GM21576 (cell line): Measurements from ENCODE around the gene DPF3.

ENCODE experiments used
- ATAC-seq: cut with Tn5 transposase; IDR thresholded peaks from one replicate; pipeline ENCODE4 v1.9.1; 2021; ENCODE audit warnings: mild to moderate bottlenecking, moderate library complexity; ENCODE audit not compliant: unreplicated experiment

Gene DPF3

DNA sequence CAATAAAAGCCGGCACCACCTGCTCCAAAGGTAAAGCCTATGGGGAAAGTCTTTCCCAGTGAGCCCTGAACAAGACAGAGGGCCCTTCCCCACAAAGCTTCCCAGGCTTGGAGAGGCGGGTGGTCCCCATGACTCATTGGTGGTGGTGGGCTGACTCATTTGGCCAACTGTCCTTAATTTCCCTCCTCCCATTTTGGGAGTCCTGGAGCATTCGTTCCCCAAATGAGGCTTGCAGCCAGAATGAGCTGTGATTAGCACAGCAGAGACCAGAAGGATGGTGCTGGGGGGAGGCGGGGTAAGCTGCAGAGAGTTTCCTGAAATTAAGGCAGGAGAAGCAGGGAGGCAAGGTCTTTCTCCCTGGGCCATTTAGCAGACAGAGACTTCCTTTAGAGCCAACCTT lies 241.7 kb downstream of the DPF3 start:
- no peak for ATAC-seq

DNA sequence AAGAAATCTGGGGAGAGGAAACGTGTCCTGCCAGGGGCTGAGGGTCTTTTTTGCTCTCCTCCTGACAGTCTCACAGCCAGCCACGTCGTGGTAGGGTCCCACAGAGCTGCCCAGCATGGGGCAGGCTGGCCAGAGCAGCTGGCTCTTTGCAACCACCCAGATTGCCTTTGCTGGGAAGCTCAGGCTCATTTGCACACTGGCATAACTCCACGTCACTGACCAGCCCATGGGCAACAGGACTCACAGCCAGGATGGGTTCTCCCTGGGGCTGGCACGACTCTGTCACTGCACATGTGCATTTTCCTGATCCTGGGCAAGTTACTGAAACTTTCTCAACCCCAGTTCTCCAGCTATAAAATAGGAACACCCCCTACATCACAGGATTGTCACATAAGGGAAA lies 242.2 kb downstream of the DPF3 start:
- no peak for ATAC-seq

DNA sequence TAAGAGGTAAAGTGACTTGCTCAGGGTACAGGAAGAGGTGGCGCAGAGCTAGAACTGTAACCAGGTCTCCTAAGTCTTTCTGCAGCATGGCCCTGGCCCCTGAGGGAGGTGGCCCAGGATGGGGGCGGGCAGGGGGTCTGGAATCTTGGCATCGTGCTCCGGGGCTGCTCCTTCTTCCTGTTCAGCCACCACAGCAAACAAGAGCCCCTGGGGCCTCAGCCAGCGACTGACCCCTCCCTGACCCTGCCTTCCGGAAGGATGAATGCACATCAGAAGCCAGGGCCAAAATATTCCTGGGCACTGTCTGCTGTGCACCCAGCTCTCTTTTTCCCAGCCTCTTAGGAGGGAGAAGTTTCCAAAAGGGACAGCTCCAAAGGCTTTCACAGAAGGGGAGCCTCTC lies 242.8 kb downstream of the DPF3 start:
- ATAC-seq: no peak

DNA sequence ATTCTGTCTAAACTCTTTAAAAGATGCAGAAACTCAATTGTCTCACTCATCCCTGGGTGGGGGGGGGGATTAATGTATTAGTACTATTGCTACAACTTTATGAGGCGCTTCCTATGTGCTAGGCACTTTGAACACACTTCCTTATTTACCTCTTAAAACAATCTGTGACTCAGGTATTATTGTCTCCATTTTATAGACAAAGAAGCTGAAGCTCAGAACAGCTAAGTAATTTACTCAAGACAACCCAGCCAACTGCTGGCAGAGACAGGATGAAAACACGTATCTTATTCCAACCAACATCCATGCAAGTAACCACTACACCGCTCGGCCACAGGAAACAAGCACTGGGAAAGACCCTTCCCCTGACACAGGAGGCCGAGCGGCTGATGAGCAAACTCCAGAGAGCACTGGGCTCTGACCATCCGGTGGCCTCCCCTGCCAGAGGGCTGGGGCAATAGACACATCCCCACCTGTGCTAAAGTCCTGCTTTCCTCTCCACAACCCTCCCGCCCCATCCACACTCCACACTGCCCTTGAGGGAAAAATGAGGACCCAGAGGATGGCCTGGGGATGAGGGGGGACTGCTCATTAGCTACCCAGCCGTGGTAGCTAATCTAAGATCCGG lies 244.2 kb downstream of the DPF3 start:
- ATAC-seq: no peak

- no peak for ATAC-seq
Observed at GRCh38 chr14:72647782-72648181, 246.1 kb downstream of the DPF3 start.

- no peak for ATAC-seq
Observed at GRCh38 chr14:72646861-72647528, 246.9 kb downstream of the DPF3 start.

DNA sequence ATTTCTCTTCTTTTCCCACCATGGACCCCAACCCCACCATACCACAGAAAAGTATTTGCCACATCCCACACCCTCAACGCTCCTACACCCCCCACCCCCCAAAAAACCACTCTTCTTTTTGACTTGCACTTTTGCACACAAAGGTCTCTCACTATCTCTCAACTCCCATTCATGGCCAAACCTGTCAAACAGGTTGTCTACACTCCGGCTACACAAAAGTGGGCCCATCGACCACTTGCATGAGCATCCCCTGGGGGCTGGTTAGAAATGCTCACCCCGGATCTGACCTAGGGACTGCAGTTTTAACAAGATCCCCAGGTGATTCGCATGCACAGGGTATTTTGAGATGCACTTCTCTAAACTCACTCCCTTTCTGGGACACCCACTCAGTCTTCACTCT lies 248.2 kb downstream of the DPF3 start:
- no peak for ATAC-seq

DNA sequence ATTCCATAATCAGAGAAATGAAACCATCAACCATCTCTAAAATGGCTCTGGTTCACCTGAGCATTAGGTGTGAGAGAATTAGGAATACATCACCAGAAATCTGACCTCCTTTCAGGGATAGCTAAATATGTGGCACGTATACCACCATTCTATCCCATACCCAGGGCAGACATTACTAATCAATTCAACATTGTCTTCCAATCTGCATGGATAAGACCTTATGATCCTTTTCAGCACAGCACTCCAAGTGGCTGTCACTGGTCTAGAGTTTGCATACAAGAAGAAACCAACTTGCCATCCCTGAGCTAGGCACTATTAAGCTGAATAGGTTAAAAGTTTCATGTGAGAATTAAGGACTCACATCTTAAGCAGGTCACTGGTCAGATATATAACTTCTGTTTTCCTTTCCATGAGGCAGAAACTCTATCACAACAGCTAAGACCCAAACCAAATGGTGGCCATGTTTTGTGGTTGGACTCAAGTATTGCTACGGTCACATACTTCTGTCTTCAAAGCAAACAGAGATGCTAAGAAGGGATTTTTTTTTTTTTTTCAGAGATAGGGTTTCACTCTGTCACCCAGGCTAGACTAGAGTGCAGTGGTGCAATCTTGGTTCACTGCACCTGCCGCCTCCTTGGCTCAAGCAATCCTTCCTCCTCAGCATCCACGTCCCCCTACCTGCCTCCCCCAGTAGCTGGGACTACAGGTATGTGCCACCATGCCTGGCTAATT lies 249.0 kb downstream of the DPF3 start:
- ATAC-seq: no peak

GRCh38 chr14:72644038-72644437 lies 249.9 kb downstream of the DPF3 start:
- no peak for ATAC-seq

- ATAC-seq: no peak
Observed at GRCh38 chr14:72643317-72643801, 250.5 kb downstream of the DPF3 start.

- ATAC-seq: no peak
Observed at GRCh38 chr14:72640911-72641485, 252.9 kb downstream of the DPF3 start.

DNA sequence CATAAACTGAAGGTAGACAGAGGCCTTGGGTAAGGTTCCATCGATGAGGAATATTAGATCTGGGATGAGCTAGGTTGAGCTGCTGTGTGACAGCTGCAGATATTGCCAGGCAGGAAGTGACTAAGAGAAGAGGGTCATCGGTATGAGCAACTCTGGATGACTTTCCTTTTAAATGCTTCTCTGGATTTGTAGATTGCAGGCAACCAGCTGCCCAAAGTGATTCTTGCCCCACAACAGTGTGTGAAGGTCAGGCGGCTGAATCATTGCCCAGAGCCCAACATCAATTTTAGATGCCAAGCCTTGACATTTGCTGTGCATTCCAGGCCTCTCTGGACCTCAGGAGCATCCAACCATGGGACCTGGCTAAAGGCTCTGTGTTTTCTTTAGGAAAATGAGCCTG lies 255.9 kb downstream of the DPF3 start:
- no peak for ATAC-seq

DNA sequence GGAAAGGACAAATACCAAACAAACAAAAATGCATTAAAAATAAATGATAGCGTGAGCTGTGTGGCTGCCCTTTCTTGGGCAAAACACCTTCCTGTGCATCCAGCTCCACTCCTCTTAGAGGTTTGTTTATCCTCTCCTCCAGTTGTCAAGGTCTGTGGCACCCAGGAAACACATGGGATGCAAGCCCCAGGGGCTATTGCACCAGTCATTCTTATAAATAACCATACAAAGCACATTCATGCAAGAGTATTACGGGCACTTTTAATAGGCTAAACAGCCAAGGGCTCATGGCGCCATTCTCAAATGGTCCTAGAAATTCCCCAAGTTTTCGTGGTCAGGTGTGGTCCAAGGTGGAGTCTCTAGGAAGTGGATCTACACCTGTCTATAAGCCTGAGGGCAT lies 257.0 kb downstream of the DPF3 start:
- ATAC-seq: no peak

DNA sequence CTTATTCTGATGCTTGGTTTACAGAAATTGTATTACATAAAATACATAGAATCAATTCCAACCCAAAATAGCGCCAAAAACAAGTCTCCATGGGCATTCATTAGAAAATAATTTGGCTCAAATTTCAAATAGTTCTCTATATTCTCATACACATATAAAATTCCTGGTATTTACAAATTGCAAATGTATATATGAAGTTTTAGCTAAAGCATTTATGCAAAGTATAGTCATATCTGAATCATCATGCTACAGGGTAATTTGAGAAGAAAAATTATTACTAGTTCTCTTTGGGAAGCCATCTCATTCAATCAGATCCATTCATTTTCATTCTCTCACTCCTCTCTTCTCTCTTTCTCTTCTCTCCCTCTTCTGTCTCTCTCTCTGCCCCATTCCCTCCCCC lies 257.8 kb downstream of the DPF3 start:
- no peak for ATAC-seq

DNA sequence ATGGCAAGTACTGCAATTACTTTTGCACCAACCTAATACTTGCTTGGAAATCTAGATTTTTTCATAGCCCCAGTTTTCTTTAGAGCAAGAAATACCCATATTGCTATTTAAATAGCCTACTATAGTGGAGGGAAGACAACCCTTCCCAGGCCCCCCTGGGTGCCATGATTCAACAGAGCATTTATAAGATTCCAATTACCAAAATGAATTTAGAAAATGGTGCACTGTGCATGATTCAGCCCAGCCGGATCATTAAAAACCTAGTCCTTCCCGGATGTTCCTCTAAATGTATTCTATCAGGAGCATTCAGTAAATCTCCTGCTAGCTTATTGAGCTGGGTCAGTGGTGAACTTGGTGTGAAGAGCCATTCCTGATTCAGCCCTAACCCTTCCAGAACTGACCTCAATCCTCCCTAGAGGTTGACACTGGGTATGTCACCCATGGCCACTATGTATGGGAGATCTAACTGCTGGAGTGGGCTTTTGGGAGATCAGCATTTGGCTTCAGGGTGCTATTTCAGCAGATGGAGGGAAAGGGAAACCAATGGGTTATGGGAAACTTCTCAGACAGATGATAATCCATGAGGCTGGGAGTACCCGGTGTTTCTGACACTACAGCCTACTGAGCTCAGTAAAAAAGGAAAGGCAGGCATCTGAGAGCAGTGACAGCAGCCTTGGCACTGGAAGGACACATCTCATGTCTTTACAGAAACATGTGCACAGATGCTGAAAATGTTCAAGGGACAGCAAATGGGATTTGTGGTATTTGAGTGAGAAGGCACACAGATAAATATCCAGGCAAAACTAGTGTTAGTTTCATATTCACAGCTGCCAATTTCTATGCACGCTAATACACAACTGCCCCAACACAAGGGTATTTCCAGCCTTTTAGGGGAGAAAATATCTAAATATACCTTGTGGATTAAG lies 258.9 kb downstream of the DPF3 start:
- no peak for ATAC-seq

DNA sequence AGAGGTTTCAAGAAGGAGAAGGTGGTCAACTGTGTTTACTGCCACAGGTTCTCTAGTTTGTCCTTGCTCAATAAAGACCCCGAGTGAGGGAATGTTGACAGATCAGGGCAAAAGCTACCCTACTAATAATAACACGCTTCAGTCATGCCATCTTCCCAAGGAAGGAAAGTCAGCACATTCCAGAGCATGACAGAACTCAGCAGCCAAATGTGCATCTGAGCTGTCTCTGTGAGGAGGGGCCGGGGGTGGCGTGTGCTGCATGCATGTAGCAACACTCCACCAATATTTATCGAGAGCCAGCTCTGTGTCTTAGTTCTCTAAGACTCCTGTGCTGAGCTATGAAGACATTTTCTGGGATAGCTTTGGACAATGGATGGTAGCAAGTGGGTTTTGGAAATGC lies 260.4 kb downstream of the DPF3 start:
- ATAC-seq: no peak

DNA sequence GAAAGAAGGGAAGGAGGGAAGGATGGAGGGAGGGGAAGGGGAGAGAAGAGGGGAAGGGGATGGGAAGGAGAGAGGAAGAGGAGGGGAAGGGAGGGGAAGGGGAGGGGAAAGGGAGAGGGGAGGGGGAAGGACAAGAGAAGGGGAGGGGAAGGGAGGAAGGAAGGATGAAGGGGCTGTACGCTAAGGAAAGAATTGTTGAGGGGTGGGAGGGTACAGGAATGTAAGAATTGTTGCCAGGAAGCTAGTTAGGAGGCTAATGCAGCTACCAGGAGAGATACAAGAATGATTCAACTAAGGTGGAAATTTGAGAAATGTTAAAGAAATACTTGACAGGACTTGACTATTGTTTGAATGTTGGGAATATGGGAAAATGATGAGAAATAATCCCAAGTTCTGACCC lies 261.2 kb downstream of the DPF3 start:
- ATAC-seq: no peak

GRCh38 chr14:72631401-72631800 lies 262.5 kb downstream of the DPF3 start:
- no peak for ATAC-seq

DNA sequence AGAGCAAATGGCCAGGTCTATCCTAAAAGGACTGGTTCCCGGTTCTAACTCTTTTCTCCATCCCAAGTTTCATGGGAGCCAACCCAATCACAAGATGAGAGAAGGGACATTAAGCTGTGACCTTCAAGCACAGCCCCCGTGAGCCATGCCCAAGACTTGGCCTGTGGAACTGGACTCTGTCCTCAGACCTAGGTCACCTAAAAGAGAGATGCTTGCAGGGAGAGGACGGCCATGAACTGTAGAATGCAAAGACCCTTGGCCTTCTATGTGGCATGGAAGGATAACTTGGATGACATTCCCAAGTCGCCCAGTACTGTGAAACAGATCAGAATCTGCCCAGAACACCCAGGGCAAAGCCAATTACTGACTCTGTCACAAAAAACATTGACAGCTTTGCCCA lies 263.5 kb downstream of the DPF3 start:
- ATAC-seq: no peak

- ATAC-seq: no peak
Observed at GRCh38 chr14:72629534-72629933, 264.4 kb downstream of the DPF3 start.

- ATAC-seq: no peak
Observed at GRCh38 chr14:72625689-72626088, 268.2 kb downstream of the DPF3 start.
